NT2/D1 (cell line): Measurements from ENCODE around the gene ST8SIA2.

Source experiments
- YY1 ChIP-seq: IDR thresholded peaks from 2 replicates; pipeline ENCODE4 v1.6.1; 2011; ENCODE audit not compliant: insufficient read length, insufficient read depth
- ZNF274 ChIP-seq: IDR thresholded peaks from 2 replicates; pipeline ENCODE4 v1.6.1; 2011; ENCODE audit warnings: mild to moderate bottlenecking, low read depth, low read length

- no peak for TF ChIP-seq ZNF274
- no peak for TF ChIP-seq YY1
These were observed 77.6 kb downstream of the ST8SIA2 start for GRCh38 chr15:92471288-92471687.
